GM21447 (cell line): ENCODE data around the gene OPRD1.
"Not testable (repeated sequence)": the region's sequence is repeated elsewhere in the genome, so short reads cannot be mapped to it uniquely, and the experiment has no call there.

ENCODE experiments used
- ATAC-seq: cut with Tn5 transposase; IDR thresholded peaks from one replicate; pipeline ENCODE4 v1.9.1; 2021; ENCODE audit not compliant: unreplicated experiment

Gene OPRD1

DNA sequence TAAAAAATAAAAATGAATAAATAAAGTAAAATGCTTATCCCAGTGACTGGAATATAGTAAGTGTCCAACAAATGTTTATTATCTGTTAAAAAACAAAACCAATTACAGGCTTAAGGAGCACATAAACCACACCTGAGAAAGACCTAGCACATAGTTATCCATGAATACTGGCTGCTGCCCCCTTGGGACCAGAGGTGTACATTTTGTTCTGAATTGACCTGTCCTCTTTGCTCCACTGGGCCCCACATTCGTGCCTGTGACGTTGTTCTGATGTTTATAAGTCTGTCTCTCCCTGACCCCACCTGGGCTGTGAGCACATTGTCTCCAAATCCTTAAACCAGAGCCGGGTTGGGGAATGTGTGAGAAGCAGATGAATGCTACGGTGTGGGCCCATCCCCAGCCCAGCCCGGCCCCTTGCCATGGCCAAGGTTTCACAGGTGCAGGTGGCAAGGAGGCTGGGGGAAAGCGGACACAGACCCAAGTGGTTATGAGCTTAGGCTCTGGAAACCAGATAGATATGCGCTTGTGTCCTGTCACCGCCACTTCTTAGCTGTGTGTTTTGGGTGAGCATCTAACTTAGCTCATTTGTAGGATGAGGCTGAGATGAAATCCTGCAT is 29.1 kb downstream of the OPRD1 start:
- ATAC-seq, result no peak

DNA sequence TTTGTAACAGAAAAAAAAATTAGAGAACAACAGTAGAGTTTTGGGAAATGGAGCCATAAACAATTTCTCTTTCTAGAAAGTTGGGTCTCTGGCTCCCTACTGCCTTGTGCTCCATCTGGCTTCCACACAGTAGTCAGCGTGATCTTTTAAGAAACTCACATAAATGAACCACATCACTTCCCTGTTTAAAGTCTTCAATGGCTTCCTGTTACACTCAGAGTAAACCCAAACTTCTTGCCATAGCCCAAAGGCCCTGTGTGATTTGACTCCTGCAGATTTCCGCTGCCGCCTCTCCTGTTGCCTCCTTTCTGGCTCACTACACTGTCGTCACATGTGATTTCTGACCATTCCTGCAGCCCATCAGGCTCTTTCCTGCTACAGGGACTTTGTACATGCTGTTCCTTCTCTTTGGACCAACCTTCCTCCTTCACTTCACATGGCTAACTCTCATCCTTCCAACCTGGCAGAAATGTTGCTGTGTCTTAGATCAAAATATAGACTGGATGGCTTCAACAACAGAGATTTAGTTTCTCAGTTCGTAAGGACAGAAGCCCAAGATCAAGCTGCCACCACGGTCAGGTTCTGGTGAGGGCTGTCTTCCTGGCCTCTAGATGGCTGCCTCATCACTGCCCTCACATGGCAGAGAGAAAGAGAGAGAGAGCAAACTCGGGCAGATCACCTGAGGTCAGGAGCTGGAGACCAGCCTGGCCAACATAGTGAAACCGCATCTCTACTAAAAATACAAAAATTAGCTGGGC is 34.0 kb downstream of the OPRD1 start:
- ATAC-seq, result no peak

DNA sequence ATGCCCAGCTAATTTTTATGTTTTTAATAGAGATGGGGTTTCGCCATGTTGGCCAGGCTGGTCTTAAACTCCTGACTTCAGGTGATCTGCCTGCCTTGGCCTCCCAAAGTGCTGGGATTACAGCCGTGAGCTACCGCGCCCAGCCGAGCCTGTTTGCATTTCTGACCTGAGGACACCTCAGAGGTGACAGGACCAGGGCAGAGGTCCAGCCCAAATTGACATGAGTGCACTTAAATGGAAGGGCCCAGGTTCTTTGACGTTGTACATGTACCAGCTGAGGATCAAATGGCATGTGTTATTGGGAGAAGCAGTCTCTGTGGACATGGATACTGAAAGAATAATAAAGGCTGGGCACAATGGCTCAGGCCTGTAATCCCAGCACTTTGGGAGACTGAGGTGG is 35.2 kb downstream of the OPRD1 start:
- not testable (repeated sequence) for ATAC-seq

GRCh38 chr1:28848416-28848815 is 36.4 kb downstream of the OPRD1 start:
- no peak for ATAC-seq

DNA sequence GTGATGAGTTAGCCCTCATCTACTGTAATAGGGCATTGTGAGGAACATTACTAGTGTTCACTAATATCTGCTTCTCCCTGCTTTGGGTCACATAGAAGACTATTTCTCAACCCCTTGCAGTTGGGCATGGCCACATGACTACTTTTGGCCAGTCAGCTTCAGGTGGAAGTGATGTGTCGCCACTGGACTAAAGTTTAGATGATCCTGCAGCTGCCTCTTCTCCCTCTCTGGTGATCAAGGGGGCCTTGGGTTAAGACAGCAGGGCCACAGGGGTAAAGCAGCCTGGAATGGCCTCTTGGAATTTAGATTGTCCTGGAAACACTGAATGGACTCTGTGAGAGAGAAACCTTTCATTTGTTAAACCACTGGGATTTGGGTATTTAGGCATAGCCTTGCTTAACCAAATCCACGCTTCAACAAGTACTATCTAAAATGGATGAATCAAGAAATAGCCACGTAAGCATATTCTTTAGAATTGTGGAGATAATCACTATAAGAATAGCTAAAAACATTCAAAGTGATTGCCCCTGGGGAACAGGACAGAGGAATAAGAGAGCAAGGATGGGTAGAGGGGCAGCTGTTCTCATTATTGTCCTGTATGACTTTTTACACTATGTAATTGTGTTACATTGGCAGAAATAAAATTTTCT is 41.2 kb downstream of the OPRD1 start:
- ATAC-seq, result no peak

- ATAC-seq, result not testable (repeated sequence)
Measured at GRCh38 chr1:28854406-28854805, 42.4 kb downstream of the OPRD1 start.

- no peak for ATAC-seq
Measured at GRCh38 chr1:28855046-28855445, 43.1 kb downstream of the OPRD1 start.

GRCh38 chr1:28855469-28855951 is 43.5 kb downstream of the OPRD1 start:
- ATAC-seq, result no peak

GRCh38 chr1:28855969-28856368 is 44.0 kb downstream of the OPRD1 start:
- ATAC-seq, result no peak

- no peak for ATAC-seq
Measured at GRCh38 chr1:28860332-28861073, 48.5 kb downstream of the OPRD1 start.

- no peak for ATAC-seq
Measured at GRCh38 chr1:28862571-28863403, 50.8 kb downstream of the OPRD1 start.

GRCh38 chr1:28864695-28865094 is 52.7 kb downstream of the OPRD1 start:
- ATAC-seq, result no peak

DNA sequence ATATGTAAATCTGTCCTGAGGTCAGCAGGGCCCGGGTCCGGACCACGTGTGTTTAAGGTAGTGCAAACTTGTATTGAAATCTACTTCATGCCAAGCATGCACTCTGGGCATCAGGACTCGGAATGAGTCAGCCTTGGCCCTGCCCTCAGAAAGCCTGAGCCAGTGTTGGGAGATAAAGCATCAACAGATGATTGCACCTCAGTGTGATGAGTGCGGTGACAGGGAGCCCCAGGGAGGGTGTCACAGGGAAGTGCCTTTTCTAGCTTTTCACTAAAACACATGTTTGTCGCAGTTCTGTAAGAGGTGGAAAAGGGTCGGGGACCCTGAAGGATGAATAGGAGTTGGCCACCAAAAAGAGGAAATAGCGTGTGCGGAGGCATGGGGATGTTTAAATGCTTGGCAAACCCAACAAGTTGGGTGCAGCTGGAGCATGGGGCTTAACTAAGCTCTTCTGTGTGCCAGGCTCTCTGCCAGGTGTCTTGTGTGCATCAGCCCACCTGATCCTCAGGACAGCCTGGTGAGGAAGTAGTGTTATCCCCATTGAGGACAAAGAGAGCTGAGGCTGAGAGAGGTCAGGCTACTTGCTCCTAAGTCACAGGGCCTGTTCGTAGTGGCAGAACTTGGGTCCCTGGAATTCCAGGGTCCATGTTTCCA is 54.2 kb downstream of the OPRD1 start:
- no peak for ATAC-seq

- ATAC-seq, result no peak
Measured at GRCh38 chr1:28867850-28868249, 55.9 kb downstream of the OPRD1 start.

DNA sequence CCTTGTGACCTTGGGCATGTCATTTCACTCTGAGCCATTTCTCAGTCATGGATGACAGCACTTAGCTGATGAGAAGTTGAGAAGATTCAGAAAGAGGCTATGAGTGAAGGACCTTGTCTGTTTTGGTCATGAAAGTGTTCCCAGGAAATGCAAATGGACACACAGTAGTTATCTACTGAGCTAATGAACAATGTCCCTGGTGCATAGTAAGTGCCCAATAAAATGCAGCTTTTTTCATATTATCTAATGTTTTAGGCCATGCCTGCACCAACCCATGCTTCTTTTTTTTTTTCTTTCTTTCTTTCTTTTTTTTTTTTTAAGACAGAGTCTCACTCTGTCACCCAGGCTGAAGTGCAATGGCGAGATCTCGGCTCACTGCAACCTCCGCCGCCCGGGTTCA is 58.0 kb downstream of the OPRD1 start:
- ATAC-seq, result no peak

DNA sequence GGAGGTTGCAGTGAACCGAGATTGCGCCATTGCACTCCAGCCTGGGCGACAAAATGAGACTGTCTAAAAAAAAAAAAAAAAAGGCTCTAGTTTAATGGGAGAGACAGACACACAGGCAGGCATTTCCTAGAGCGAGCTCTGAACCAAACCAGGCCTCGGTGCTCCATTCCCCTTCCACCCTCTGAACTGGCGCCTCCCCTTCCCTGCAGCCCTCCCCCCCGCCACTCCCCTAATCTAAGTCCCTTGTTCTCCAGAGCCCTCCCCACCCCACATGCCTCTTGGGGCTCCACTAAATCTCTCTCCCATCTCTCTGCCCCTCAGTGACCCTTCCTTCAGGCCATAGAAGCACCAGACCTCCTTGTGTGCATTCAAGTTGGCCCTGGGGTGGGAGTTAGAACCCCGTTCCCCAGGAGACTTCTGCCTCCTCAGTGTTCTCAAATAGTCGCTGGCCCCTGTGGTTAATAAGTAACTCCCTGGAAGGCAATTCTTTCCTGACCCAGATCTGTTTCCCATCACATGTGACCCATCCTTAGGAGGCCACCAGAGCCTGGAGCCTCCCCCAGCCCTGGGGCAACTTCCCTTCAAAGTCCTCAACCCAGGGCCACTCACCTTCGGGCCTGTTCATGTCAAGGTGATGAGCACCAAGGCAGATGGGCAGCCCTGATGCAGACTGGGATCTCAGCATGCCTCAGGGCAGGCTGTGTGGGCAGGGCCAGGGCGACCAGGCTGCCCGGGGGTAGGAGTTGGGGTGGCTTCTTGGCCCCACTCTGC is 59.8 kb downstream of the OPRD1 start:
- ATAC-seq, result no peak

- not testable (repeated sequence) for ATAC-seq
Measured at GRCh38 chr1:28875134-28875533, 63.2 kb downstream of the OPRD1 start.

DNA sequence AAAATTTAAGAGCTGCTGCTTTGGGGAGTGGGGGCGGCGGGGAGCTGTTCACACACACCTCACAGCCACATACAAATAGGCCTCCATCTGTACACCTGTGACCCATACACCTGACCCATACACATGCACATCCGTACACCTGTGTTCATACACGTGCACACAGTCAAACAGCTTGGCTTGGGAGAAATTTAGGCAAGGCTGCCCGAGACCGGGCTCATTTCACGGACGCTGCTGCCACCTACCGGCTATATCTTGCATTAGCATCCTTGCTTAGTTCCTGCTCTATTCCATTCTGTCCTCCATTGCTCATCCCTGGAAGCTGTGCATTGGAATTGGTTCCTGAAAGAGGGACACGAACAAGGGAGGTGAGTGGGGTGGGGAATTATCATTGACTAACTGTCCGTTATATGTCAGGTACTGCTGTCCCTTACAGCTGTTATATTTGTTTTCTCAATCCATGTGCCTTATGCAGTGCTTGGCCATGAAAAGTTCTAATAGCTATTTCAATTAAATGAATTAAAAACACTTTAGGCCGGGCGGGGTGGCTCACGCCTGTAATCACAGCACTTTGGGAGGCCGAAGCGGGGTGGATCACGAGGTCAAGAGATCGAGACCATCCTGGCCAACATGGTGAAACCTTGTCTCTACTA is 65.3 kb downstream of the OPRD1 start:
- no peak for ATAC-seq

DNA sequence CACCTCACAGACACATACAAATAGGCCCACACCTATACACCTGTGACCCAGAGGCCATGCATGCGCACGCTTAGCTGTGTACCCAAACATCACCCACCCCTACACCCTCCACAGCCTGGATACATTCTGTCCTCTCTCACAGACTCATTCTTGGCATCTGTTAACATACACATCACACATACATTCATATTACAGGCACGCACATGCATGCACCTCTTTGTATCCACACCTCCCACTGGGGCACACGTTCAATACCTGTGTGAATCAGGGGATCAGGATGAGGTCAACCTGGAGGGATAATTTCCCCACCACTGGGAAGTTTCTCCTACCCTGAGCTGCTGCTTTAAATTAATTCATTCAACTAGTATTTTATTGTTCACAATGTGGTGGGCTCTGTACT is 66.8 kb downstream of the OPRD1 start:
- ATAC-seq, result no peak
